ENCODE results near the gene PTGES2.
"Not testable (repeated sequence)": the region's sequence is repeated elsewhere in the genome, so short reads cannot be mapped to it uniquely, and the experiment has no call there.

Gene PTGES2

GRCh38 chr9:128084746-128085145, 42.8 kb downstream of the PTGES2 start:
- no peak for DNase-seq

DNA sequence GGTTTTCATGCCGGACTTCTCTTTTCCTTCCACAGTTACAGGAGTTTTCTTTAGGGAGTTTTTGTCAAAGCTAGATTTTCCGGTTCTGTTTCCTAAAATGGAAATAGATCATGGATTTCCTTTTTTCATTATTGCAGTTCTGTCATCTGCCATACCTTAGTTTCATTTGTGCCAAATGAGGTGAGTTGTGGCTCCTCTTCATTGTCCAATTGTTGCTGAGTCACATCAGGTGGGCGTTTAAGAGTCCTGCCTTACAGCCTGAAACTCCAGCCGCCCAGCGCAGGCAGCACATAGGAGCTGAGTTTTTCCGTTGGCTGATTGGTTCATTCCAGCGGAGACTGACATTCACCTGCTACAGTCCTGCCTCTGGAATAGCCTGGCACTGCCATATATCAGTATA, 45.4 kb downstream of the PTGES2 start:
- DNase-seq, result no peak

- no peak for DNase-seq
Observed at GRCh38 chr9:128081056-128081455, 46.5 kb downstream of the PTGES2 start.

- no peak for DNase-seq
Observed at GRCh38 chr9:128080206-128080605, 47.3 kb downstream of the PTGES2 start.

DNA sequence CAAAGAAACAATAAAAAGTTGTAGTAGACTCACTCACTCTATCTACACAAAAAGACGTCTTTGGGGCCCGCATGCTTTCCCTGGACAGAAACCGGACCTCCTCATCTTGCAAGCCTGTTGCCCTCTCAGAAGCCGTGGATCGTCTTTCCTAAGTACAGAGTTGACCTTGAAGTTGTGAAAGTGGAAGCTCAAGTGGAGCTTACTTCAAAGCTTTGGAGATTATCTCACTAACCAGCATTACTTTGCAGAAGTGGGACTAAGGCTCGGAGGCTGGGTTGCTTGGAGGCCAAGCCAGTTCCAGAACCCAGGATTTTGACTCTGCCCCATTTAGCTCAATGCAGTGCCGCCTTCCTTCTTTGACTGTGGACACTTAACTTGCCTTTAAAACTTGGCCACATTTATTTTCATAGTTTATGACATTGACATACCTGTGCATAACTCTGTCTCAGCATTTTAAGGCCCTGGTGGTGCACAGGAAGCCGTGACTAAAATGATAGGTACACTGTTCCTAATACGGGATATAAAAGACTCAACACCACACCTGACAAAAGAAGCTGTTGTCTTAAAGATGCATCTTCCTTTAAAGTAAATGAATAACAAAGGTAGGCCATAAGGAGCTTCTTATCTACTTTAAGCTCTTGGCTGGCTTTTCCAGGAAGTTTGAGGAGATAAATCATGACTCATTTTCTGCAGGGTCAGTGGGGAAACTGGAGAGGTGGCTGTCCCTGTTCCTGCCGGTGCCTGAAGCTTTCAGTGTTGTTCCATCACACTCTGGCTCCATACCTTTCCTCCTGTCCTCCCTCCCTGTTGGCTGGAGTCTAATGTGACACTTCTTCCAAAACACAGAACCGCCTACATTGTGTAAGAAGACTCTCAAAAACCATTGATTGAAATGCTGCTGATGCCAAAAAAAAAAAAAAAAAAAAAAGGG, 48.8 kb downstream of the PTGES2 start:
- DNase-seq, result no peak

- no peak for DNase-seq
Observed at GRCh38 chr9:128077847-128078503, 49.6 kb downstream of the PTGES2 start.

DNA sequence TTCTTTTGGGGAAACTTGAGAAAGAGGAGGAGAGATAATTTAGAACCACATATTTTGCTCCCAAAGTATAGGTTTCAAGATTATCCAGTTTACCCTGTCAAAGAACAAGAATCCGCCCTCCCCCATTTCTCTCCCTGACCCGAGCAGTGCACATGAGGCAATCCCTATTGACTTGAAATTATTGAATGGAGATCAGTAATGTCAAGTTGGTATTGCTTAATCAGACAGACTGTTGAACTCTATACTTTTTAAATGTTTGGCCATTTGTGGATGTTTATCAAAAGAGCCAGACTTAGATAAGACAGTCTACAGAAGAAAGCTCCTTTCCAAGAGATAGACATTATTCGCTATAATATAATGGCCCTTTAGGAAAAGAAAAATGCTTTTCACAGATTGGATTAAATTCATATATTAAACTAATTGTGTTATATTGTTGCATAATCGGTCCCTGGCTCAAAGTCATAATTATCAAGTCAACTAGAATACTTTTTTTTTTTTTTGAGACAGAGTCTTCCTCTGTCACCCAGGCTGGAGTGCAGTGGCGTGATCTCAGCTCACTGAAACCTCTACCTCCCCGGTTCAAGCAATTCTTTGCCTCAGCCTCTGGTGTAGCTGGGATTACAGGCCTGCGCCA, 54.2 kb downstream of the PTGES2 start:
- no peak for DNase-seq

GRCh38 chr9:128072144-128073021, 55.1 kb downstream of the PTGES2 start:
- no peak for DNase-seq

DNA sequence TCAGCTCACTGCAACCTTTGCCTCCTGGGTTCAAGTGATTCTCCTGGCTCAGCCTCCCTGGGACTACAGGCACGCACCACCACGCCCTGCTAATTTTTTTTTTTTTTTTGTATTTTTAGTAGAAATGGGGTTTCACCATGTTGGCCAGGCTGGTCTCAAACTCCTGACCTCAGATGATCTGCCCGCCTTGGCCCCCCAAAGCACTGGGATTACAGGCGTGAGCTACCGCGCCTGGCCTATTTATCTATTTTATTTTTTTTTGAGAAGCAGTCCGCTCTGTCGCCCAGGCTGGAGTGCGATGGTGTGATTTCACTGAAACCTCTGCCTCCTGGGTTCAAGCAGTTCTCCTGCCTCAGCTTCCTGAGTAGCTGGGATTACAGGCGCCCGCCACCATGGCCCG, 56.1 kb downstream of the PTGES2 start:
- DNase-seq, result not testable (repeated sequence)

- DNase-seq, result no peak
Observed at GRCh38 chr9:128070874-128071273, 56.7 kb downstream of the PTGES2 start.

All from NCI-H187 treated with DMSO at 0.1 percent for 48 hours (cell line).